Hair follicle dermal papilla cell (primary cell): ENCODE measurements around the gene ZFP82. TPM values are rescaled to one million over a fixed set of nuclear protein-coding genes. Genes with fewer than 3 reads are reported as not detected.

Experiments used
- total RNA-seq: library from RNA; depleted of rRNA; stranded (reverse); fragments of >200 nt; gene quantifications from 2 replicates; pipeline ENCODE4 v1.2.3, GENCODE V29; 2012

The ZFP82 gene
- 9.4 and 11.7 TPM in 2 replicates for total RNA-seq

GRCh38 chr19:36418287-36419001, at the start of gene ZFP82:
ZFP82 (minus strand) TSS chr19:36418644; CDS start chr19:36409789, 8,855 bp downstream.

GRCh38 chr19:36378625-36379509, 39.6 kb downstream of the ZFP82 start, which contains the start of gene ZFP14:
ZFP14 (minus strand) TSS chr19:36379201; CDS start chr19:36367892, 11,309 bp downstream.

Other genes with a start within 250 kb of the ZFP82 start
- gene ZNF565, start 204.0 kb downstream of the ZFP82 start, total RNA-seq: 6.8 and 8.6 TPM in 2 replicates
- 71.5 and 83.9 TPM in 2 replicates for gene ZNF146, start 203.5 kb downstream of the ZFP82 start, total RNA-seq
- gene ZFP14, start 39.4 kb downstream of the ZFP82 start, total RNA-seq: 2.4 and 2.9 TPM in 2 replicates
- 8.8 and 11.4 TPM in 2 replicates for gene ZNF566, start 70.9 kb upstream of the ZFP82 start, total RNA-seq
- gene ZNF260, start 109.6 kb upstream of the ZFP82 start, total RNA-seq: 9.7 and 23.2 TPM in 2 replicates
- 12.4 and 13.8 TPM in 2 replicates for gene ZNF529, start 154.6 kb upstream of the ZFP82 start, total RNA-seq
- 12.9 and 16.6 TPM in 2 replicates for gene ZNF382, start 186.7 kb upstream of the ZFP82 start, total RNA-seq
- gene ZNF461, start 248.2 kb upstream of the ZFP82 start, total RNA-seq: 11.9 and 13.1 TPM in 2 replicates